Heart right ventricle (tissue), 16 donors: ENCODE results near the gene MKI67. TPM values are rescaled to one million over a fixed set of nuclear protein-coding genes. Genes with fewer than 3 reads are reported as not detected.

Experiments
- ATAC-seq, 8 donors: fragments of 200-7000 bp; cut with Tn5 transposase; one replicate each; pipeline ENCODE4 v1.9.1; 2020; ENCODE audit warnings: mild to moderate bottlenecking in 8 of 8, moderate library complexity in 8 of 8, moderate number of reproducible peaks in 1 of 8
- DNase-seq, 2 donors: peaks; one replicate each; pipeline ENCODE4 v3.0.0-alpha.2; 2020
- H3K27ac ChIP-seq, 10 donors: fragments of 200-600 bp; sonication (generic) in 2 of 10; one replicate each; pipeline versions ENCODE4 v1.5.0 to v1.8.0; 2020 to 2022; ENCODE audit warnings: mild to moderate bottlenecking in 3 of 10
- H3K27me3 ChIP-seq, 7 donors: fragments of 200-600 bp; one replicate each; pipeline ENCODE4 v1.8.0; 2021 to 2022; ENCODE audit warnings: mild to moderate bottlenecking in 2 of 7
- H3K36me3 ChIP-seq, 9 donors: fragments of 200-600 bp; sonication (generic) in 1 of 9; one replicate each; pipeline versions ENCODE4 v1.5.0 to v1.8.0; 2020 to 2022; ENCODE audit warnings: mild to moderate bottlenecking in 2 of 9
- H3K4me1 ChIP-seq, 9 donors: fragments of 200-600 bp; sonication (generic) in 1 of 9; one replicate each; pipeline versions ENCODE4 v1.5.0 to v1.8.0; 2020 to 2022; ENCODE audit warnings: mild to moderate bottlenecking in 4 of 9
- H3K4me3 ChIP-seq, 10 donors: fragments of 200-600 bp; sonication (generic) in 2 of 10; one replicate each; pipeline versions ENCODE4 v1.5.0 to v1.8.0; 2020 to 2022; ENCODE audit warnings: mild to moderate bottlenecking in 7 of 10, moderate library complexity in 2 of 10
- H3K9me3 ChIP-seq, 11 donors: fragments of 200-600 bp in 10 of 11; sonication (generic) in 2 of 11; one replicate each; pipeline versions ENCODE4 v1.5.0 to v1.8.0; 2013 to 2022; ENCODE audit warnings: mild to moderate bottlenecking in 2 of 11, control low read depth in 1 of 11, moderate library complexity in 1 of 11
- WGBS, 2 donors: extraction: QIAGEN DNeasy Blood & Tissue Kit; methylation state at CpG; one replicate each; pipeline ENCODE4 v1.1.7; 2013; ENCODE audit warnings: inconsistent platforms in 1 of 2; 5-methylcytosine and 5-hydroxymethylcytosine counted together
- intact Hi-C, 10 donors: fragments of 100-400 bp; cut with DNase I; formaldehyde crosslinking; loops; one replicate each; pipeline versions ENCODE4 v1.11.1 to v1.14.2; 2022
- polyA plus RNA-seq, 2 donors: library from polyadenylated mRNA; stranded (reverse); fragments of 200-250 nt; gene quantifications; one replicate each; pipeline ENCODE4 v1.2.3, GENCODE V29; 2013
- total RNA-seq, 10 donors: library from RNA; stranded (reverse); fragmentation: NEBNext Ultra II Directional in 3 of 10; extraction: Animal tissue kit (Norgen Biotek cat#: 25700) in 3 of 10; gene quantifications; one replicate each; pipeline versions ENCODE4 v1.2.1 to v1.2.4, GENCODE V29; 2021 to 2023
- TF ChIP-seq, protein P1 (sequence below), 9 donors: fragments of 200-600 bp; sonication (generic) in 2 of 9; IDR thresholded peaks; one replicate each; pipeline versions ENCODE4 v1.5.0 to v1.8.0; 2021 to 2022; ENCODE audit warnings: antibody characterized with exemption in 9 of 9, mild to moderate bottlenecking in 5 of 9, moderate library complexity in 1 of 9
- donor health status: Arrhythmogenic right ventricular cardiomyopathy.
- donor health status: ischemic (EF 13 %, LVEDD 7.1; RV severe dilation, severe dysfunction).
- donor health status: healthy with polysubstance abuse.
- donor health status: DM: no; HTN: yes; CAD: no.
- donor health status: DM: no; HTN: no; CAD: no.
- donor health status: ischemic (EF 25% LVEDD 6.9; RV normal size, moderate dysfunction).
- donor health status: ischemic (EF 25% LVEDD 5.7; RV mildly dilated, moderate dysfunction).
- donor health status: healthy.
- donor health status: DM: yes; HTN: yes; CAD: no.
- donor health status: Ischemic cardiomyopathy.
- donor health status: ischemic (EF 35%, LVEDD 5.7; RV mildly dilated, moderate dysfunction).
- donor health status: nonischemic (EF 11% LVEDD 7.7; RV severe dilation, severe dysfunction).
- donor health status: DM: yes; HTN: yes; CAD: no.
- donor health status: PGD.
- donor health status: ischemic (EF 29% LVEDD 5.4; RV normal size, mild dysfunction).
- donor health status: nonischemic (EF 23%, LVEDD 6.1; RV moderate dilation, normal function).

Gene MKI67
- total and polyA plus RNA-seq, 12 donors: 0.09 to 19.1 (median 0.42) TPM

DNA sequence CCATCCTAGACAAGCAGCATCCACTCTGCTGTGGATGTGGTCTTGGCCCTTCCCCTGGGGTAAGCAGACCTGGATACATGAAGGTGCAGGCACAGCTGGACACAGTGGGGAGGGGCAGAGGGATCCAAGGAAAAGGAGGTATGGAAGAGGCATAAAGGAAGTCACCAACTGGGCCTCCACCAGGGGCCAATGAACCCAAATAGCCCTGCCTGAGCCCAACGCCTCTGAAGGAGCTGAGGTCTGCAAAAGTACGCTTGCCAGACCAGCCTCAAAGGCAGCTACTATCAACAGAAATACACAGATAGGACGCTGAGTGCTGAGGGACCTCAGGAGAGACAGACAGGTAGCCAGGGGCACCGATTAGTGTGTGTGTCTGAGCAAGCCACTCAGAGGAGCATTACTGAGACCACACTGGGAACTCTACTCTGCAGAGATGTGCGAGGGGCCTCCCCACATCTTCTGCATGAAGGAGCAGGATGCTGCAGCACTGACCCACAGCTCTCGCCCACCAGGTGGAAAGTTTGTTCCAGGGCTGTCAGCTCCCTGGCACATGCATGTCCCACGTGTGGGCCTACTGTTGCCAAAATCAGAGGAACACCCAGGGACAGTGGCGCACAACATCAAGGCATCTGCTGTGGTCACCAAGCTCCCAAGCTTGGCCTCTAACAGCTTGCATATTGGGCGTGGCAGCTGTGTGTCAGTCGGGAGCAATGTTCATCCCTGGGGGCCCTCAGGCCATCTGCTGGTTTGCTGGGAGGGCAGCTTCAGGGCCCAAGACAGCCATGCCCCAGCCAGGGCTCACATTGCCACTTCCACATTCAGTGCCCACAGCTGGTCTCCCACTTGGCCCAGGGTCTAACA, 40.0 kb downstream of the MKI67 start:
- H3K36me3 ChIP-seq: peaks cover 0 to 44% (median 15%) of the 10 kb centered on the region in 9 donors
- ATAC-seq (peak in 3 of 8 donors; percentile 26 to 44 (median 32)), DNase-seq (no peak)
- TF ChIP-seq, protein P1, sequence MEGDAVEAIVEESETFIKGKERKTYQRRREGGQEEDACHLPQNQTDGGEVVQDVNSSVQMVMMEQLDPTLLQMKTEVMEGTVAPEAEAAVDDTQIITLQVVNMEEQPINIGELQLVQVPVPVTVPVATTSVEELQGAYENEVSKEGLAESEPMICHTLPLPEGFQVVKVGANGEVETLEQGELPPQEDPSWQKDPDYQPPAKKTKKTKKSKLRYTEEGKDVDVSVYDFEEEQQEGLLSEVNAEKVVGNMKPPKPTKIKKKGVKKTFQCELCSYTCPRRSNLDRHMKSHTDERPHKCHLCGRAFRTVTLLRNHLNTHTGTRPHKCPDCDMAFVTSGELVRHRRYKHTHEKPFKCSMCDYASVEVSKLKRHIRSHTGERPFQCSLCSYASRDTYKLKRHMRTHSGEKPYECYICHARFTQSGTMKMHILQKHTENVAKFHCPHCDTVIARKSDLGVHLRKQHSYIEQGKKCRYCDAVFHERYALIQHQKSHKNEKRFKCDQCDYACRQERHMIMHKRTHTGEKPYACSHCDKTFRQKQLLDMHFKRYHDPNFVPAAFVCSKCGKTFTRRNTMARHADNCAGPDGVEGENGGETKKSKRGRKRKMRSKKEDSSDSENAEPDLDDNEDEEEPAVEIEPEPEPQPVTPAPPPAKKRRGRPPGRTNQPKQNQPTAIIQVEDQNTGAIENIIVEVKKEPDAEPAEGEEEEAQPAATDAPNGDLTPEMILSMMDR (IDR thresholded peaks at IDR 0.05): no peak
- peaks cover 0 to 4% (median 0%) of the 10 kb centered on the region in 9 donors for H3K4me1 ChIP-seq
- H3K4me3 ChIP-seq: no peak overlapping the region
- no peak overlapping the region for H3K27ac ChIP-seq
- intact Hi-C loops: no loop called here
- no peaks in the 10 kb centered on the region for H3K9me3 ChIP-seq
- peaks cover 0 to 14% (median 9%) of the 10 kb centered on the region in 7 donors for H3K27me3 ChIP-seq
- 68 to 79% methylated on average over 10 of the region's 10 CpGs for WGBS, 2 donors

DNA sequence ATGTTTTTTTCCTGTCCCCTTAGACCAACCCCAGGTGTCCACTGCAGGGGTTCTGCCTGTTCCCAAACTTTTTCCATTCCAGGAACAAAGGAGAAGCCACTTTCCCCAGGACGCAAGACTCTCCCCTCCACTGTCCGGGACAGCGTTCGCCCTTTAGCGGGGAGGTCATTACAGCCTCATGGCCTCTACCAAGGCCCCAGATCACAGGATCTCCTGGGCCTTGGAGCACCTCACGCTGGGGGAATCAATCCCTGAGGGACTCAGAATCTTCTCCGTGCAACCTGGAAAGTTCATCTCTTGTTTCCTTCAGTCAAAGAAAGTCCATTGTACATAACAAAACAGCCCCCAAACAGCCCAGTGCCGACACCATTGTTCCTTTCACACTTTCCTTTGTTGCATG, 41.2 kb downstream of the MKI67 start:
- ATAC-seq (no peak), DNase-seq (no peak)
- peaks cover 0 to 5% (median under 1%) of the 10 kb centered on the region in 7 donors for H3K27me3 ChIP-seq
- peaks cover 0 to 56% (median 20%) of the 10 kb centered on the region in 9 donors for H3K36me3 ChIP-seq
- TF ChIP-seq, protein P1 (IDR thresholded peaks at IDR 0.05): no peak
- intact Hi-C loops: loop anchor here in 2 of 10 donors (5.0 kb wide), 2 partner anchors 62 to 67 kb away; no protein-coding TSS in a partner anchor
- H3K9me3 ChIP-seq: no peaks in the 10 kb centered on the region
- 91 to 92% methylated on average over 8 of the region's 8 CpGs for WGBS, 2 donors
- peaks cover 0 to 4% (median 0%) of the 10 kb centered on the region in 9 donors for H3K4me1 ChIP-seq
- H3K27ac ChIP-seq: no peak overlapping the region
- no peak overlapping the region for H3K4me3 ChIP-seq

DNA sequence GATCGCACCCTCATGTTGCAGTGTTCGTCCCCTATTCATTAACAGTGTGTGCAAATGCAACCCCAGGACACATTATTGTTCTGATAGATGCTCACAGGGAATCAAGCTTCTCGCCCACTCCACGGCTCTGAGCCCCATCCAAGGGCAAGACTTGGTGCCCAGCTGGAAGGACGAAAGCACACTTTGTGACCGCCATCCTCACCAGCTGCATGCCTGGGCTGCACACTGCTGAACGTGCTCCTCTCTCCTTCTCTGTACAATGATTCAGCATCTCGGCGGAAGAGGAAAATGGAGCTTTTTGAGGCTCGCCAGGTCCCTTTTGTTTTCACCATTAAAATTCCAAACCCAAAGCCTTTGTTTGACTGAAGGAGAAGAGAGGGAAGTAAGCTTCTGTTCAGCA, 41.9 kb downstream of the MKI67 start:
- DNase-seq (no peak), ATAC-seq (no peak)
- 91 to 92% methylated on average over 10 of the region's 10 CpGs for WGBS, 2 donors
- H3K9me3 ChIP-seq: no peaks in the 10 kb centered on the region
- H3K27me3 ChIP-seq: peaks cover 0 to 4% (median 0%) of the 10 kb centered on the region in 7 donors
- intact Hi-C loops: loop anchor here in 2 of 10 donors (5.0 kb wide), 2 partner anchors 63 to 68 kb away; no protein-coding TSS in a partner anchor
- H3K36me3 ChIP-seq: peaks cover 0 to 63% (median 26%) of the 10 kb centered on the region in 9 donors
- no peak overlapping the region for H3K4me3 ChIP-seq
- H3K27ac ChIP-seq: no peak overlapping the region
- H3K4me1 ChIP-seq: peaks cover 0 to 4% (median 0%) of the 10 kb centered on the region in 9 donors
- TF ChIP-seq, protein P1 (IDR thresholded peaks at IDR 0.05): no peak

DNA sequence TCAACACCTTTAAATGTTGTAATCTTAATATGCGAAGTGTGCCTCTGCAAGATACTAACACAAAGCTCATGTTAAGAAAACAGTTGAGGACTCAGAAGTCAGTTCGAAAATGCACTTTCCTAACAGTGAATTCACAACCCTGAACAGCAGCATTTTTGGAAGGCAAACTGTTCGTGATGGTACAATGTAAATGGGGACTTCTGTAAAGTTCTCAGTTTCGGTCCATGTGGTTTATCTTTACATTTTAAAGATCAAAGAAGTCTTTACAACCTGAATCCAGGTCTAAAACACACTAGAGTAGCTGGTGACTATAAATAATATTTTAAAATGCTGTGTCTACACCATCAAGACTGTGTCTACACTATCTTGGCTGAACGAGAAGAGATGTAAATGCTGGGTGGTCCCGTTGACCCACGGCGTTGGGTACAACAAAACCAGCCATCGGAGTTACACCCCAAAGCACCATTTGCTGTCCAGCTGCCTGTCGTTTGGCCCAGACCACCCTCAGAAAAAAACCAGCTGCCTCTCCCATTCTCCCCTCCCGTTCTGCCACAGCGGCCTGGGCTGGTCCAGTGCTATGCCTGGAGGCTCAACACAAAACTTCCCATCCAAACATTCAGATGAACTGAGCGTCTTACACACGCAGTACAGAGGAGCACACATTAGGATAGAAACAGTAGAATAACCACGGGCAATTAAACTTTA, 42.9 kb downstream of the MKI67 start:
- DNase-seq (no peak), ATAC-seq (no peak)
- Histone ChIP-seq H3K4me3 (no peak overlapping the region), H3K9me3 (no peaks in the 10 kb centered on the region), H3K27ac (no peak overlapping the region), H3K4me1 (peaks cover 0 to 4% (median 0%) of the 10 kb centered on the region in 9 donors), H3K27me3 (no peaks in the 10 kb centered on the region), H3K36me3 (peaks cover 0 to 73% (median 26%) of the 10 kb centered on the region in 9 donors)
- intact Hi-C loops: loop anchor here in 2 of 10 donors (5.0 kb wide), 2 partner anchors 64 to 69 kb away; no protein-coding TSS in a partner anchor
- 84 to 91% methylated on average over 15 of the region's 15 CpGs for WGBS, 2 donors
- TF ChIP-seq, protein P1 (IDR thresholded peaks at IDR 0.05): no peak
